ENCODE data around the gene PRKAG2. TPM values are rescaled to one million over a fixed set of nuclear protein-coding genes. Genes with fewer than 3 reads are reported as not detected.

Gene PRKAG2
- total and polyA plus RNA-seq, 8 donors = 19.9 to 302 (median 60.9) TPM

GRCh38 chr7:151697942-151698341 lies 179.0 kb downstream of the PRKAG2 start:
- WGBS, 5 donors = 89 to 93% (median 92%) methylated on average over 4 to 5 of the region's 5 CpGs
- intact Hi-C loops (cut with DNase I; ENCODE audit: low total_unique reads) = no loop called here
- no peak for TF ChIP-seq EP300 (IDR thresholded peaks at IDR 0.05)
- TF ChIP-seq CTCF (IDR thresholded peaks at IDR 0.05) = no peak
- no peak for TF ChIP-seq POLR2A (IDR thresholded peaks at IDR 0.05)
- no peak for TF ChIP-seq POLR2AphosphoS5 (IDR thresholded peaks at IDR 0.05)
- Histone ChIP-seq H3K4me1 (peaks cover 11 to 54% (median 31%) of the 10 kb centered on the region in 4 donors), H3K36me3 (no peaks in the 10 kb centered on the region), H3K27ac (peak overlapping the region in 1 of 5 donors; percentile 60), H3K9me3 (no peaks in the 10 kb centered on the region), H3K4me3 (no peak overlapping the region), H3K27me3 (no peaks in the 10 kb centered on the region)
- DNase-seq = no peak

GRCh38 chr7:151697515-151697895 lies 179.4 kb downstream of the PRKAG2 start:
- no peaks in the 10 kb centered on the region for H3K9me3 ChIP-seq
- H3K27ac ChIP-seq = peak overlapping the region in 1 of 5 donors; percentile 60
- no peak overlapping the region for H3K4me3 ChIP-seq
- DNase-seq = no peak
- H3K4me1 ChIP-seq = peaks cover 11 to 54% (median 31%) of the 10 kb centered on the region in 4 donors
- WGBS, 5 donors = 84 to 93% (median 91%) methylated on average over 10 of the region's 10 CpGs
- intact Hi-C loops (cut with DNase I; ENCODE audit: low total_unique reads) = no loop called here
- H3K27me3 ChIP-seq = no peaks in the 10 kb centered on the region
- no peak for TF ChIP-seq POLR2A (IDR thresholded peaks at IDR 0.05)
- no peak for TF ChIP-seq EP300 (IDR thresholded peaks at IDR 0.05)
- no peak for TF ChIP-seq CTCF (IDR thresholded peaks at IDR 0.05)
- no peak for TF ChIP-seq POLR2AphosphoS5 (IDR thresholded peaks at IDR 0.05)
- no peaks in the 10 kb centered on the region for H3K36me3 ChIP-seq

GRCh38 chr7:151696721-151697514 lies 180.0 kb downstream of the PRKAG2 start:
- DNase-seq = peak; percentile 53 to 88
- no peak overlapping the region for H3K4me3 ChIP-seq
- intact Hi-C loops (cut with DNase I; ENCODE audit: low total_unique reads) = no loop called here
- H3K9me3 ChIP-seq = no peaks in the 10 kb centered on the region
- H3K27ac ChIP-seq = peak overlapping the region in 3 of 5 donors; percentile 19 to 60 (median 26)
- H3K36me3 ChIP-seq = no peaks in the 10 kb centered on the region
- no peaks in the 10 kb centered on the region for H3K27me3 ChIP-seq
- H3K4me1 ChIP-seq = peaks cover 11 to 54% (median 31%) of the 10 kb centered on the region in 4 donors
- WGBS, 5 donors = 57 to 82% (median 67%) methylated on average over 15 to 18 of the region's 18 CpGs
- TF ChIP-seq EP300 (IDR thresholded peaks at IDR 0.05) (no peak), POLR2AphosphoS5 (IDR thresholded peaks at IDR 0.05) (no peak), POLR2A (IDR thresholded peaks at IDR 0.05) (no peak), CTCF (IDR thresholded peaks at IDR 0.05) (no peak)

GRCh38 chr7:151695951-151696541 lies 180.9 kb downstream of the PRKAG2 start:
- intact Hi-C loops (cut with DNase I; ENCODE audit: low total_unique reads) = no loop called here

More at GRCh38 chr7:151695951-151696541, 180.9 kb downstream of the PRKAG2 start:
- Histone ChIP-seq H3K4me3 (no peak overlapping the region), H3K9me3 (no peaks in the 10 kb centered on the region), H3K4me1 (peaks cover 11 to 54% (median 31%) of the 10 kb centered on the region in 4 donors), H3K36me3 (no peaks in the 10 kb centered on the region), H3K27ac (peak overlapping the region in 3 of 5 donors; percentile 19 to 60 (median 26)), H3K27me3 (no peaks in the 10 kb centered on the region)
- TF ChIP-seq EP300 (IDR thresholded peaks at IDR 0.05) (no peak), POLR2AphosphoS5 (IDR thresholded peaks at IDR 0.05) (no peak), POLR2A (IDR thresholded peaks at IDR 0.05) (no peak), CTCF (IDR thresholded peaks at IDR 0.05) (no peak)
- no peak for DNase-seq
- WGBS, 5 donors = 78 to 88% (median 83%) methylated on average over 22 to 24 of the region's 24 CpGs
